IPS DF 19.7 (cell line): ENCODE measurements around the gene SLC9A3.

Experiments used
- DNase-seq: peaks from one replicate; pipeline ENCODE4 v3.0.0-alpha.2; 2013; ENCODE audit warnings: low read depth, low spot score

SLC9A3 gene

GRCh38 chr5:539469-540070 is 15.3 kb upstream of the SLC9A3 start:
- DNase-seq, result no peak

- no peak for DNase-seq
These were observed 14.7 kb upstream of the SLC9A3 start for GRCh38 chr5:538801-539468.

GRCh38 chr5:538271-538771 is 14.1 kb upstream of the SLC9A3 start:
- DNase-seq, result no peak

GRCh38 chr5:537621-538071 is 13.4 kb upstream of the SLC9A3 start:
- DNase-seq, result no peak

- no peak for DNase-seq
These were observed 12.8 kb upstream of the SLC9A3 start for GRCh38 chr5:537098-537497.

- DNase-seq, result no peak
These were observed 11.8 kb upstream of the SLC9A3 start for GRCh38 chr5:535846-536698.

- no peak for DNase-seq
These were observed 10.8 kb upstream of the SLC9A3 start for GRCh38 chr5:534743-535671.

- DNase-seq, result no peak
These were observed 9.9 kb upstream of the SLC9A3 start for GRCh38 chr5:533955-534742.

- DNase-seq, result no peak
These were observed 9.2 kb upstream of the SLC9A3 start for GRCh38 chr5:533243-533954.

GRCh38 chr5:532521-533242 is 8.4 kb upstream of the SLC9A3 start:
- DNase-seq, result no peak

GRCh38 chr5:531749-532315 is 7.6 kb upstream of the SLC9A3 start:
- DNase-seq, result no peak

- no peak for DNase-seq
These were observed 7.0 kb upstream of the SLC9A3 start for GRCh38 chr5:531101-531748.

- DNase-seq, result no peak
These were observed 6.0 kb upstream of the SLC9A3 start for GRCh38 chr5:530001-530955.

- DNase-seq, result no peak
These were observed 4.6 kb upstream of the SLC9A3 start for GRCh38 chr5:528629-529511.

- no peak for DNase-seq
These were observed 3.7 kb upstream of the SLC9A3 start for GRCh38 chr5:527646-528628.
